Measurements from ENCODE around the gene MEF2C. TPM values are rescaled to one million over a fixed set of nuclear protein-coding genes. Genes with fewer than 3 reads are reported as not detected.
A peak's percentile ranks its signal among the peaks of the same experiment; 100 is the strongest.

MEF2C gene
- total RNA-seq, 2 donors from 2014 or later = 13.9 to 44.0 TPM

- intact Hi-C loops (cut with DNase I) = no loop called here
- H3K4me3 ChIP-seq = peak overlapping the region; percentile 3 to 11
- H3K9me3 ChIP-seq = no peaks in the 10 kb centered on the region
- H3K4me1 ChIP-seq (replicated peaks) = no peaks in the 10 kb centered on the region
- H3K27ac ChIP-seq = no peak overlapping the region
- DNase-seq (ENCODE audit: low spot score) = peak; percentile 25
- TF ChIP-seq CTCF (IDR thresholded peaks at IDR 0.05) (peak; percentile 34 to 86 (median 68)), POLR2A (IDR thresholded peaks at IDR 0.05) (no peak), POLR2AphosphoS5 (IDR thresholded peaks at IDR 0.05) (no peak)
- no peaks in the 10 kb centered on the region for H3K36me3 ChIP-seq
- H3K27me3 ChIP-seq (replicated peaks; ENCODE audit: insufficient read depth) = peaks cover 66% of the 10 kb centered on the region
- WGBS = 6% methylated on average over 29 of the region's 61 CpGs
These were observed 202.5 kb downstream of the MEF2C start for GRCh38 chr5:88680253-88681132.

- H3K27me3 ChIP-seq (replicated peaks; ENCODE audit: insufficient read depth) = peaks cover 64% of the 10 kb centered on the region
- H3K36me3 ChIP-seq = no peaks in the 10 kb centered on the region
- intact Hi-C loops (cut with DNase I) = loop anchor here (5.0 kb wide), 1 partner anchor 537 kb away; no protein-coding TSS in a partner anchor
- H3K27ac ChIP-seq = no peak overlapping the region
- DNase-seq (ENCODE audit: low spot score) = no peak
- WGBS = 14% methylated on average over 14 of the region's 14 CpGs
- H3K9me3 ChIP-seq = no peaks in the 10 kb centered on the region
- no peaks in the 10 kb centered on the region for H3K4me1 ChIP-seq (replicated peaks)
- TF ChIP-seq CTCF (IDR thresholded peaks at IDR 0.05) = no peak
- TF ChIP-seq POLR2AphosphoS5 (IDR thresholded peaks at IDR 0.05) = no peak
- TF ChIP-seq POLR2A (IDR thresholded peaks at IDR 0.05) = no peak
- H3K4me3 ChIP-seq = no peak overlapping the region
These were observed 203.3 kb downstream of the MEF2C start for GRCh38 chr5:88679638-88680037.

GRCh38 chr5:88678770-88679381, 204.1 kb downstream of the MEF2C start:
- Histone ChIP-seq H3K27ac (no peak overlapping the region), H3K36me3 (no peaks in the 10 kb centered on the region), H3K4me1 (replicated peaks) (no peaks in the 10 kb centered on the region), H3K27me3 (replicated peaks; ENCODE audit: insufficient read depth) (peaks cover 62% of the 10 kb centered on the region), H3K4me3 (no peak overlapping the region), H3K9me3 (no peaks in the 10 kb centered on the region)
- TF ChIP-seq CTCF (IDR thresholded peaks at IDR 0.05) (no peak), POLR2AphosphoS5 (IDR thresholded peaks at IDR 0.05) (no peak), POLR2A (IDR thresholded peaks at IDR 0.05) (no peak)
- intact Hi-C loops (cut with DNase I) = loop anchor here (5.0 kb wide), 1 partner anchor 537 kb away; no protein-coding TSS in a partner anchor
- WGBS = 15% methylated on average over 14 of the region's 14 CpGs
- no peak for DNase-seq (ENCODE audit: low spot score)

- peaks cover 60% of the 10 kb centered on the region for H3K27me3 ChIP-seq (replicated peaks; ENCODE audit: insufficient read depth)
- no peaks in the 10 kb centered on the region for H3K4me1 ChIP-seq (replicated peaks)
- intact Hi-C loops (cut with DNase I) = loop anchor here (5.0 kb wide), 1 partner anchor 536 kb away; no protein-coding TSS in a partner anchor
- no peak overlapping the region for H3K4me3 ChIP-seq
- no peak overlapping the region for H3K27ac ChIP-seq
- no peak for TF ChIP-seq POLR2A (IDR thresholded peaks at IDR 0.05)
- no peak for TF ChIP-seq POLR2AphosphoS5 (IDR thresholded peaks at IDR 0.05)
- TF ChIP-seq CTCF (IDR thresholded peaks at IDR 0.05) = no peak
- no peak for DNase-seq (ENCODE audit: low spot score)
- WGBS = 11% methylated on average over 35 of the region's 56 CpGs
- H3K36me3 ChIP-seq = no peaks in the 10 kb centered on the region
- H3K9me3 ChIP-seq = no peaks in the 10 kb centered on the region
These were observed 204.8 kb downstream of the MEF2C start for GRCh38 chr5:88677943-88678769.
